Rectal smooth muscle tissue (tissue), 1 donor: ENCODE measurements around the gene GABBR2.

Experiments
- H3K27ac ChIP-seq: one replicate; pipeline ENCODE4 v1.7.0; 2013; ENCODE audit warnings: low read depth, low read length, inconsistent platforms
- H3K27me3 ChIP-seq: one replicate; pipeline ENCODE4 v1.7.0; 2013; ENCODE audit warnings: low read length; ENCODE audit not compliant: control insufficient read depth, insufficient read depth
- H3K36me3 ChIP-seq: one replicate; pipeline ENCODE4 v1.7.0; 2013; ENCODE audit warnings: low read length; ENCODE audit not compliant: control insufficient read depth, insufficient read depth
- H3K4me1 ChIP-seq: one replicate; pipeline ENCODE4 v1.7.0; 2013; ENCODE audit warnings: low read length; ENCODE audit not compliant: control insufficient read depth, insufficient read depth
- H3K4me3 ChIP-seq: one replicate; pipeline ENCODE4 v1.7.0; 2013; ENCODE audit warnings: low read length
- H3K9ac ChIP-seq: one replicate; pipeline ENCODE4 v1.7.0; 2013; ENCODE audit warnings: low read length

GABBR2 gene

DNA sequence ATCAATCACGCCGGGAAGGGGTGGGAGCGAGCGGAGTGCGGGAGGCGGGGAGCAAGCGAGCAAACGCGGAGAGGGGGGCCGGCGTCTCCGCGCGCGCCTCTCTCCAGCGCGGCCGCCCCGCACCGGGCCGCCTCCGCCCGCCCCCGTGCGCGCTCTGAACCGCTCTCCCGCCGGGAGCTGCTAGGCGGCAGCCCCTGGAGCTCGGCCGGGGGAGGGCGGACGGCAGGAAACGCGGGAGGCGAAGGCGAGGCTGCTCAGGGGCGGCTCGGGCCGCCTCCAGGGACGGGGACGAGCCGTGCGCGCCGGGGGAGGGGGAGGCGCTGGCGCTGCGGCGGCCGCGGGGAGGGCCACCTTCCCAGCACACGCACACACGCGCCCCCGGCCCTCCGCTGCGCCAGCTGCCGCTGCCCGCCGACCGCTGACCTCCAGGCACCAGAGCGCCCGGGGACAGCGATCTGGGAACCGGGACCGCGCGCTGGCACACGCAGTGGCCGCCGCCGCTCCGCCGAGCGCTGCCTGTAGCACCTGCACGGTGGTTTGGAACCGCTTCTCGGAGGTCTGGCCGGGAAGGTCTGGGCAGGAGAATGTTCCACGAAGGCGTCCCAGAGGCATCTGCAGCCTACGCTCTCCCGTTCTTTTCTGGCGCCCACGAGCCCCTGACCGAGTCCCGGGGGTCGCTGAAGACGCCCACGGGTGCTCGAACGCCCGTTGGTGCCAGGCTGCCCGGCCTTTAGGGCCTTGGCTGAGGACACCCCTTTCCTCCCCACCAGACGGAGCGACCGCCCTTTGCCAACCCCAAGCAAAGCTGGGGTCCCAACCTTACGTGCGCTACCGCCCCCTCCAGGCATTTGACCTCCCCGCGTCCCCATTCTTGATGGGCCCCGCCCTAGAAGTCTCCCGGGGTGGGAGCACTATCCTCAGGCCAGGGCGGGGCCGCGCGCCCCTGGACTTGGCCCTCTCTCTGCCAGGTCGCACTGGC is at the start of gene GABBR2:
Gene GABBR2, minus strand, starts transcription at position 3 of the 979 bp plus-strand sequence. CDS start 198 bp downstream, outside the sequence.
- no peak within 1 kb of the TSS for H3K9ac ChIP-seq
- no peak within 1 kb of the TSS for H3K27ac ChIP-seq
- no peaks in the 10 kb centered on the region for H3K4me1 ChIP-seq
- no peaks in the 10 kb centered on the region for H3K36me3 ChIP-seq
- H3K27me3 ChIP-seq, result peaks cover 30% of the 10 kb centered on the region
- H3K4me3 ChIP-seq, result peak within 1 kb of the TSS; percentile 21

DNA sequence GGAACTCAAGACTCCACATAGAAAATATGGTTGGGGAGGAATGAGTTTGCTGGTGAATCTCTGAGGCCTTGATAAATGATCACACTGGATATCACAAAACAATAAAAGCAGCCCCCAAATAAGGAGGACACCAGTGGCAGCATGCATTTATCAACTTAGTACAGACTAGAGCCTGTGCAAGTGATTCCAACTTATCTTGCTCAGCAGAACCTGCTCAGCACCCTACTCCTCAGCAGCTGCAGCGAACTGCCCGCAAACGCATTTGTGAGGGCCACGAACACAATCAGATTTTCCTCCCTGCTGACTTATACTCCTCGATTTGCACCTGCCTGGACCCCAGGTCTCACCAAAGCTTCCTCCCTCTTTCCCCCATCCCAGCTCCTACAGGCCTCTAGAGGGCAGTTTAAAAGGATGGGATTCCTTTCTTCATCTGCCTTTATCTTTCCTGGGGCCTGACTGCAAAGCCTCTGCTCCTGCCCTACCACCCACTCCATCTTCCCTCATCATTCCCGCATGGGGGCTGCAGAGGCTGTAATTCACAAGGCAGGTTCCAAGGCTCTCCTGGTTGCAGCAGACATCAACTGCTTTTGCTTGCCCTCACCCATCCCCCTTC is 46.4 kb upstream of the GABBR2 start:
- no peak overlapping the region for H3K9ac ChIP-seq
- H3K36me3 ChIP-seq, result peaks cover 7% of the 10 kb centered on the region
- no peak overlapping the region for H3K4me3 ChIP-seq
- H3K27ac ChIP-seq, result no peak overlapping the region
- H3K27me3 ChIP-seq, result no peaks in the 10 kb centered on the region
- no peaks in the 10 kb centered on the region for H3K4me1 ChIP-seq

DNA sequence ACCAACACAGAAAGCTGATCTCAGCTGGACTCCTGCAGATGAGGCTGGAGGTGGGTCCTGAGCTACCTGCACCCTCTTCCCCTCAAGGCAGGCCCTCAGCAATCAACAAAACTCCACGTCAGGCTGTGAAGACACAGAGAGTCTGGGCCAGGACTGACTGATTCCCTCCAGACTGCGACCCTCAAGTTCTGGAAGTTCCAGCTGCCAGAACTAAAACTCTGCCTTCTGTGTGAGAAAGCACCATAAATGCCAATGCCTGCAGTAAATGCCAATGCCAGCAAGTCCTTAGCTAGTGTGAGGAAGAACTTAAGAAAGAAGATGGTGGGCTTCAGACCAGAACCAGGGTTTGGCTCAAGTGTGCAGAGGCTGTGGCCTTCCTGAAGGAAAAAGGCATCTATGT is 42.5 kb upstream of the GABBR2 start:
- no peaks in the 10 kb centered on the region for H3K27me3 ChIP-seq
- no peaks in the 10 kb centered on the region for H3K4me1 ChIP-seq
- no peak overlapping the region for H3K27ac ChIP-seq
- peaks cover 13% of the 10 kb centered on the region for H3K36me3 ChIP-seq
- H3K9ac ChIP-seq, result no peak overlapping the region
- H3K4me3 ChIP-seq, result no peak overlapping the region

DNA sequence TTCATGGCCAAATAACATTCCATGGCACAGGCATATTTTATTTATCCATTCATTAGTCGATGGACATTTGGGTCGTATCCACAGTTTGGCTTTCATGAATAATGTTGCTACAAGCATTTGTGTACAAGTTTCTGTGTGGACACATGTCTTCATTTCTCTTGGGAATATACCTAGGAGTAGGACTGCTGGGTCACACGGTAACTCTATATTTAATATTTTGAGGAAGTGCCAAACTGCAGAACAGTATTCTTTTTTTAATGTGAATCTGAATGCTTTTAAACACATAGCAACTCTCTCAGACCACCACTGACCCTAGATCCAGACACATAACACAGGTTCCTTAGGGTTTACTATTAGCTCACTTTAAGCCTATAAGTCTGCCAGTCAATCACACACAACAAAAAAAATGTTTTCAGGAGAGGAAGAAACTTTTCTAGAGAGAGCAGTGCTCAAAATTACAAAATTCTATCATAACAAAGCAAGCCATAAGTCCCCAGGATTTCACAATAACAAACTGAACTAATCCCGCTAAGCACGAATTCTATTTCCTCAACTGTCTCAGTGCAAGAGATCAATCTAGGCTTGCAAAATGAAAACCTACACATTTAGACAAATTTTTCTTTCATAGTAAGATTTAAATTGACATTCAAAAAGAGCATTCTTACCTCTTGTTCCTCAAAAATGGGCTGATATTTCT is 41.8 kb upstream of the GABBR2 start:
- no peaks in the 10 kb centered on the region for H3K27me3 ChIP-seq
- no peak overlapping the region for H3K27ac ChIP-seq
- no peaks in the 10 kb centered on the region for H3K4me1 ChIP-seq
- H3K4me3 ChIP-seq, result no peak overlapping the region
- no peak overlapping the region for H3K9ac ChIP-seq
- peaks cover 13% of the 10 kb centered on the region for H3K36me3 ChIP-seq

DNA sequence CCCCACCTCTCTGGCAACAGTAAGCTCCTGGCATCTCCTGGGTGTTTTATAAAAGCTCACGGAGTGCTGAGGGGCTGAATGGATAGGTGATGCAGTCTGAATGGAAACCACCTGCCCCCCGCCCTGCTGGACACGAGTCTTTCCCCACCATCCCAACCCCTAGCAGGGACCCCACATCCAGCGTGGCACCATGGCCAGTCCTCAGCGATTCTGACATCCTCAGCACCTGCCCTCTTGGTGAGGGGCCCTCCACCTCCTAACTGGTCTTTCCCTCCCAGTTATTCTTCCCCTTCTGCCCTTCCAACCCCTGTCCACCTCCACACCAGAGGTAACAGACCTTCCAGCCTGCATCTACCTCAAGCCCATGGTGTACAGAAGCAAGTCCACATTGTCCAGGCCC is 38.7 kb upstream of the GABBR2 start:
- Histone ChIP-seq H3K27me3 (no peaks in the 10 kb centered on the region), H3K36me3 (peaks cover 10% of the 10 kb centered on the region), H3K4me1 (no peaks in the 10 kb centered on the region), H3K27ac (no peak overlapping the region), H3K4me3 (no peak overlapping the region), H3K9ac (no peak overlapping the region)

DNA sequence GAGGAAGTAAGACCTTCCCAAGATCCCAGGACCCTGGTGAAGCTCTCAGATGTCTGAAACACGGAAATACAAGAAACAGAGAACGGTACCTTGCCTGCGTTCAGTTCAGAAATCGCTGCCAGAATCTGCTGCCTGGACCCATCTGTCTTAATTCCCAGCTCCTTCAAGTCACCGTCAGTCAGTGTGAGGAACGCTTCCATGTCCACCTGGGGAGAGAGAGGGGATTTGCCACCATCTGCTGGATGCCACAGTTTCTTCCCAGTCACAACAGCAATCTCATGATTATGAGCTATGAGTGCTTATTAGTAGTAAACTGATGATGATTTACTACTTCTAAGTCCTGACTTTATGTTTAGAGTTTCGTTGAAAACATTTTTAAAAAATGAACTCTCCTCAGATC is 36.7 kb upstream of the GABBR2 start:
- Histone ChIP-seq H3K9ac (no peak overlapping the region), H3K27me3 (no peaks in the 10 kb centered on the region), H3K27ac (no peak overlapping the region), H3K4me1 (no peaks in the 10 kb centered on the region), H3K4me3 (no peak overlapping the region), H3K36me3 (peaks cover 10% of the 10 kb centered on the region)

DNA sequence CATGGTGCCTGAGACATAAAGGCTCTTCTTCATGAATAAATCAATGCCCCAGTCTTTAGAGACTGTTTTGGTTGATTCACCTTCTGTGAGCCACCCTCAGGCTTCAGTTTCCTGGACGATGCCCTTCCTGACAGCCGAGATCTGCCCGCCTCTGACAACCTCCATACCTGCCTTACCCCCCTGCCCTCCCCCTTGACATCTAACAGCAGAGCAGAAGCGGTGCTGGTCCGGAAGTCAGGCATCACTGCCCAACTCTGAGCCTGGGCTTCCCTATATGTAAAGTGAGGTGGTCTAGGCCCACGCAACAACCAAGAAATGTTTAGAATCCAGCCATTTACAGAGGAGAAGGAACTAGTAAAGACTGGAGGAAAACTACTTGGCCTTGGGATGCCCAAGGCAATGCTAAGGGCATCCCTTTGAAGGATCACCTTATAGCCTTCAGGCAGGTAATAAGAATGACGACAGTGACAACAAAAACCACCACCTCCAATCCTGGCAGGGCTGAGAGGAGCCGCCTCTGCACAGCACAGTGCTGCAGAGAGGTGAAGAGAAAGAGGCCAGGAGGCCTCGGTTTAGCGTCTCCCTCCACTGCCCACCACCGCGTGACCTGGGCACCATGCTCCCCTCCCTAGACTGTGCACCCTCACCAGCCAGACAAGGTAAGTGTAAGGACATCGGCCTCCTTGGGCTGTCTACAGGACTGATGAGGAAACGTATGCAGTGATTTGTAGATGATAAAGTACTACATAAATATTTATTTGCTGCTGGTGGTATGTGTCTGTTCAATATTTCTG is 35.3 kb upstream of the GABBR2 start:
- Histone ChIP-seq H3K36me3 (peaks cover 5% of the 10 kb centered on the region), H3K4me3 (no peak overlapping the region), H3K27ac (no peak overlapping the region), H3K27me3 (no peaks in the 10 kb centered on the region), H3K9ac (no peak overlapping the region), H3K4me1 (no peaks in the 10 kb centered on the region)

DNA sequence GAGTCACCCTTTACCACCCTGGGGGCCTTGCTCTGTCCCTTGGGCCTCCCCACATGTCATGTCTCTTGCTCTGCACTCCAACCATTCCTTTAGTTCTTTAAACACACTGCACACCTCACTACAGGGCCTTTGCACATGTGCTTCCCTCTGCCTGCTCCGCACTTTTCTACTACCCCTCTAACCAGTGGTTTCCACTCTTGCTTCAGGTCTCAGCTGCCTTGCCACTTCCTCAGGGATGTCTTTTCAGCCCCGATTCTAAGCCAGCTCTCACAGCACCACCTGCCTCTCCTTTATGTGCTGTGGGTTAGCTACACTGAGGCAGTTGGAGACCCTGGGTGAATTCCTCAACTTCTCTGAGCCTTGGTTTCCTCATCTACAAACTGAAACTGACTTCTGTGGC is 34.6 kb upstream of the GABBR2 start:
- Histone ChIP-seq H3K27me3 (no peaks in the 10 kb centered on the region), H3K4me3 (no peak overlapping the region), H3K4me1 (no peaks in the 10 kb centered on the region), H3K9ac (no peak overlapping the region), H3K36me3 (peaks cover 4% of the 10 kb centered on the region), H3K27ac (no peak overlapping the region)

DNA sequence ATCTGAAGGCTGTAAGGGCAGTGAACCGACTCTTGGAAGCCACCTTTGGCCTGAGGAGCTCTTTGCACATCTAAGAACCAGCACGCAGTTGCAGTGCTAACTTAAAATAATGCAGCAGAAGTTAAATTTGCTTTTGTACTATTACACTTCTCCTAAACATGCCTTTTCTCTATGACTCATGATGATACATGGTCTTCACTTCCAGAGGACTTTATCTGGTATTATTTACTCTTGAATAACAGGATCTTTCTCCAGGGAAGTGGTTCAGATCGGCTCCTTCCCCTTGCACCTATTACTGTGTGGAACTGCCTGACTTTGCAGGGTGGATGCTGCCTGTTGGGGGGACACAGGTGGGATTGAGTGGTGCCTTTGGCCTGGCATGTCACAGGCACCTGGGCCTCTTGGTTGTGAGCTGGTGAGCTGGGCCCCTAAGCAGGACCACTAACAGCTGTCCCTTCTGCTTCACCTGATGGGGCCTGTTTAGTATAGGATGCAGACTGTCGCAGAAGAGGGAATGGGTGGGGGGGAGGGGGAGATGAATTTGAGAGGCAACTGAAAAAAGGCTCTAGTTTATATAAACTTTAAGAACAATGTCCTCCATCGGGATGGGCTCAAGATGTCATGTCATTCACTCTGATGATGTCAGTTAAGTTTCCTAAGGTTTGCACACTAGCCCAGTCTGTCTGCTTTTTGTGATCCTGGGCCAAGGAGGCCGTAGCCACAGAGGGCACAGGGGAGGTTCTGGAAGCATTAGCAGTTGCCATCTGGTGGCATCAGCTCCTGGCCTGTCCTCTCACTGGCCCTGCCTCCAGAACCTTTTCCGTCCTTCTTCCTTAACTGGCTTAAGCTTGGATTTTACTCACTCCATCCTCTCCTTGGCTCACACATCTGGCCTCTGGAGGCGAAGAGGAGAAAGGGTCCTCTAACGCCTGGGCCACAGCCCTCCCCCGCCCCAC is 33.9 kb upstream of the GABBR2 start:
- no peak overlapping the region for H3K4me3 ChIP-seq
- peaks cover 4% of the 10 kb centered on the region for H3K36me3 ChIP-seq
- no peaks in the 10 kb centered on the region for H3K27me3 ChIP-seq
- H3K27ac ChIP-seq, result no peak overlapping the region
- H3K9ac ChIP-seq, result no peak overlapping the region
- no peaks in the 10 kb centered on the region for H3K4me1 ChIP-seq

DNA sequence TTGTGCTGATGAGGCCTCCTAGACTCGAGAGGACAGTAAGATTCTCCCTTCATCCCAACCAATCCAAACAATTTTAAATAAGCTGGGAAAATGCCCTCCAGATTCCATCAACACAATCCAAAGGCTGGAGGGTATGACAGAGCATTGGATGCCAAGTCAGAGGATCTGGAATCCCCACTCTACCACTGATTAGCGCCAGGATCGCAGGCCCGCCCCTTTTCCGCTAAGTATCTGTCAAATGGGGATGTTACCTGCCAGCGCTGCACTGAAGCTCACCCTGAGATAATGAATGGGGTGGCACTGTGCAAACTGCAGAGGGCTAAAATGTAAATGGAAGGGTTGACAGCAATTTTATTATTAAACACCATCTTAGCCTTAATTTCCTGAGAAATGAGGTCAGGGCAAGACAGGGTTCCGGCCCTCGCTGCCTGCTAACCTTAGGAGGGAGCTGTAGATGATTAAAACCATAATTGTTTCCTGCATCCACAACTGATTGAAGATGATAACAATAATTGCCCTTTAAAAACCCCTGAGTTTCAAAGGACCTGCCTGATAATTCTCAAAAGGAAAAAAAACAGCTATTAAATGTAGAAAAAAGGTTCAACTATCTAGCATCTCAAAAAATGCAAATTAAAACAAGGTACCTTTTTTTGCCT is 31.6 kb upstream of the GABBR2 start:
- H3K27me3 ChIP-seq, result no peaks in the 10 kb centered on the region
- H3K4me3 ChIP-seq, result no peak overlapping the region
- no peaks in the 10 kb centered on the region for H3K4me1 ChIP-seq
- no peak overlapping the region for H3K27ac ChIP-seq
- H3K36me3 ChIP-seq, result peaks cover 6% of the 10 kb centered on the region
- no peak overlapping the region for H3K9ac ChIP-seq

DNA sequence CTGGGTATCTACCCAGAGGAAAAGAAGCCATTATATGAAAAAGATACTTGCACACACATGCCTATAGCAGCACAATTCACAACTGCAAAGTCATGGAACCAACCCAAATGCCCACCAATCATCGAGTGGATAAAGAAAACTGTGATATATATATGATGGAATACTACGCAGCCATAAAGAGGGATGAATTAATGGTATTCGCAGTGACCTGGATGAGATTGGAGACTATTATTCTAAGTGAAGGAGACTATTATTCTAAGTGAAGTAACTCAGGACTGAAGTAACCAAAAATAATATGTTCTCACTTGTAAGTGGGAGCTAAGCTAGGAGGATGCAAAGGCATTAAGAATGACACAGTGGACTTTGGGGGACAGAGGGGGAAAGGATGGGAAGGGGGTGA is 30.0 kb upstream of the GABBR2 start:
- Histone ChIP-seq H3K27ac (no peak overlapping the region), H3K4me3 (no peak overlapping the region), H3K4me1 (no peaks in the 10 kb centered on the region), H3K9ac (no peak overlapping the region), H3K27me3 (no peaks in the 10 kb centered on the region), H3K36me3 (peaks cover 5% of the 10 kb centered on the region)
